B cell (primary cell): ENCODE data around the gene HNRNPCL1. TPM values are rescaled to one million over a fixed set of nuclear protein-coding genes. Genes with fewer than 3 reads are reported as not detected.

ENCODE experiments used
- ATAC-seq: fragments of 200-7000 bp; cut with Tn5 transposase; one replicate; pipeline ENCODE4 v1.10.0; 2021; ENCODE audit warnings: low read depth, mild to moderate bottlenecking, moderate number of reproducible peaks, moderate library complexity
- CTCF ChIA-PET: fragments of 350-600 bp; sonication (Branson Sonifier 250); formaldehyde crosslinking; loops from one replicate; lab custom pipeline; 2021; ENCODE audit warnings: antibody characterized with exemption, inconsistent platforms; lab: Charles Lee
- POLR2A ChIA-PET: fragments of 350-600 bp; sonication (Branson Sonifier 250); formaldehyde crosslinking; loops from one replicate; lab custom pipeline; 2021; ENCODE audit warnings: antibody characterized with exemption; lab: Charles Lee
- DNase-seq: peaks from one replicate; pipeline ENCODE4 v3.0.0; 2013
- H2AFZ ChIP-seq: 2 replicates; pipeline ENCODE4 v1.6.1; 2012; ENCODE audit warnings: mild to moderate bottlenecking, low read depth, low read length; ENCODE audit not compliant: insufficient read depth, poor library complexity, severe bottlenecking
- H3K27ac ChIP-seq, 2 donors: 1 replicate in 1 of 2; 2 replicates in 1 of 2; pipeline ENCODE4 v1.5.1; 2012 to 2013; ENCODE audit warnings: low read length in 2 of 2, mild to moderate bottlenecking in 2 of 2, moderate library complexity in 1 of 2
- H3K27me3 ChIP-seq, 4 experiments: fragments of 200-600 bp in 1 of 4; sonication (generic) in 1 of 4; replicated peaks in 1 of 4; 1 replicate in 2 of 4; 2 replicates in 2 of 4; pipeline versions ENCODE4 v1.6.1 to v1.7.0; 2013 to 2016; ENCODE audit warnings: low read length in 3 of 4, mild to moderate bottlenecking in 2 of 4, mixed read lengths in 1 of 4, moderate library complexity in 1 of 4; ENCODE audit not compliant: insufficient read depth in 4 of 4, control insufficient read depth in 3 of 4; ENCODE audit errors: control extremely low read depth in 1 of 4
- H3K36me3 ChIP-seq, 2 experiments: replicated peaks in 1 of 2; 1 replicate in 1 of 2; 2 replicates in 1 of 2; pipeline versions ENCODE4 v1.6.1 to v1.7.1; 2013; ENCODE audit warnings: low read length in 1 of 2; ENCODE audit not compliant: insufficient read depth in 2 of 2, control insufficient read depth in 1 of 2; ENCODE audit errors: control extremely low read depth in 1 of 2, extremely low read depth in 1 of 2
- H3K4me1 ChIP-seq, 2 donors: fragments of 200-600 bp in 1 of 2; sonication (generic) in 1 of 2; 1 replicate in 1 of 2; 2 replicates in 1 of 2; pipeline versions ENCODE4 v1.5.1 to v1.6.1; 2013 to 2017; ENCODE audit warnings: low read length in 2 of 2; ENCODE audit not compliant: control insufficient read depth in 2 of 2, insufficient read depth in 2 of 2
- H3K4me2 ChIP-seq: replicated peaks from 2 replicates; pipeline ENCODE3; 2012; ENCODE audit warnings: mild to moderate bottlenecking, low read depth, low read length; ENCODE audit not compliant: poor library complexity, severe bottlenecking
- H3K4me3 ChIP-seq, 5 experiments: fragments of 200-600 bp in 1 of 5; sonication (generic) in 1 of 5; 1 replicate in 3 of 5; 2 replicates in 2 of 5; pipeline versions ENCODE4 v1.5.1 to v1.7.0; 2011 to 2016; ENCODE audit warnings: low read length in 4 of 5, mild to moderate bottlenecking in 4 of 5, low read depth in 2 of 5, control low read depth in 1 of 5, moderate library complexity in 1 of 5; ENCODE audit not compliant: insufficient read depth in 1 of 5; ENCODE audit errors: control extremely low read depth in 1 of 5, extremely low read depth in 1 of 5
- H3K79me2 ChIP-seq: fragments of 200-600 bp; sonication (generic); one replicate; pipeline ENCODE4 v1.6.0; 2016; ENCODE audit warnings: low read length; ENCODE audit not compliant: control insufficient read depth, insufficient read depth
- H3K9ac ChIP-seq: fragments of 200-600 bp; sonication (generic); 2 replicates; pipeline ENCODE4 v1.6.1; 2017; ENCODE audit warnings: mild to moderate bottlenecking, low read length, moderate library complexity
- H3K9me3 ChIP-seq, 3 donors: one replicate each; pipeline versions ENCODE4 v1.6.1 to v1.7.1; 2013; ENCODE audit warnings: low read length in 2 of 3; ENCODE audit not compliant: control insufficient read depth in 2 of 3, insufficient read depth in 1 of 3; ENCODE audit errors: control extremely low read depth in 1 of 3
- H4K20me1 ChIP-seq: 2 replicates; pipeline ENCODE4 v1.6.0; 2012; ENCODE audit warnings: mild to moderate bottlenecking, low read length; ENCODE audit not compliant: insufficient read depth, control insufficient read depth, poor library complexity, severe bottlenecking
- H3K27ac Mint-ChIP-seq: one replicate; pipeline ENCODE4 v1.8.0; 2021; ENCODE audit warnings: mixed read lengths
- H3K27me3 Mint-ChIP-seq: one replicate; pipeline ENCODE4 v1.8.0; 2021; ENCODE audit warnings: mixed read lengths
- H3K4me1 Mint-ChIP-seq: one replicate; pipeline ENCODE4 v1.8.0; 2021; ENCODE audit warnings: mixed read lengths
- H3K4me3 Mint-ChIP-seq: one replicate; pipeline ENCODE4 v1.8.0; 2021; ENCODE audit warnings: mixed read lengths
- H3K9me3 Mint-ChIP-seq: one replicate; pipeline ENCODE4 v1.8.0; 2022; ENCODE audit warnings: mixed read lengths; ENCODE audit not compliant: insufficient read depth
- EZH2 ChIP-seq: IDR thresholded peaks from 2 replicates; pipeline ENCODE4 v1.6.1; 2012; ENCODE audit warnings: borderline replicate concordance, low read depth, mild to moderate bottlenecking, moderate library complexity, low read length; ENCODE audit not compliant: insufficient read depth, poor library complexity, severe bottlenecking
- WGBS: methylation state at CpG from one replicate; pipeline ENCODE4 v1.1.5; 2013; ENCODE audit warnings: missing lambda C conversion rate; ENCODE audit not compliant: insufficient coverage; 5-methylcytosine and 5-hydroxymethylcytosine counted together
- intact Hi-C: fragments of 100-400 bp; cut with micrococcal nuclease; formaldehyde crosslinking; loops from one replicate; pipeline ENCODE4 v1.10.0; 2022
- polyA plus RNA-seq: library from polyadenylated mRNA; depleted of rRNA; stranded (reverse); fragments of >200 nt; gene quantifications from 2 replicates; pipeline ENCODE4 v1.2.3, GENCODE V29; 2012
- total RNA-seq, 2 donors: library from RNA; stranded (reverse); fragments of 120-200 nt in 1 of 2; gene quantifications; 1 replicate in 1 of 2; 2 replicates in 1 of 2; pipeline versions ENCODE4 v1.2.3 to v1.2.4, GENCODE V29; 2013 to 2022
- TF ChIP-seq, protein P1 (sequence below): fragments of 200-600 bp; IDR thresholded peaks from one replicate; pipeline ENCODE4 v1.8.0; 2022; ENCODE audit warnings: antibody characterized with exemption, mild to moderate bottlenecking

HNRNPCL1 gene
- total and polyA plus RNA-seq, 2 donors (not counting 1 experiment from before 2014, with no cell fraction given): not detected

DNA sequence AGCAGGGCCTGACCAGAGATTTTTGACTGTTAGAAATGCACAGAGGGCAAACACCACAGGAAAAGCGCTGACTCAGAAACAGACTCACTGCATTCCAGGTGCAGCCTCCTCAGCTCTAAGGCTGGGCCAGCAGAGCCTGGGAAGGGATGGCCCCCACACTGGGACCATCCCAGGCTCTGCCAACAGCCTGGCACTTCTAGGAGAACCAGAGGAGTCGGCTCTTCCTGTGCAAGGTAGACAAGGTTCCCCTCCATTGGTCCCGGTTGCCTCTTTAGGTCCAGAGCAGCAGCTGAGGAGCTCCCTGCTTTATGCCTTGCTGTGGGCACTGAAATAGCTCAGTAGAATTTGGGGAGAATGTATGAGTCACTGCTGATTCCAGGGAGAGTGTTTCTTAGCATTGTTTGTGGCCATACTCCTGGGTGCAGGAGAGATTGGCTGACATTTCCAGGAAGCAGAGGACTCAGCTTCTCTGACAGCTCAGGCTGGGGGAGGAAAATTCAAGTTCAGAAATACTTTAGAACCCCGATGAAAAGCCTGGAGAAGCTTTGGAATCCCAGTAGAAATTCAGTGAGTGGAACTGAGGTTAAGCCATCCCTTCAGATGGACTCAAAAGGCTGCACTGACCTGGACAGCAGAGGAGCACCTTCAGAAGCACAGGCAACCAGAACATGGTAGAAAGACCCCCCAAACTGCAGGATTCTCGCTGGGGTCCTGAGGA is 37.7 kb downstream of the HNRNPCL1 start:
- Histone ChIP-seq H3K4me2 (no peak overlapping the region), H3K27ac (no peak overlapping the region), H3K36me3 (no peaks in the 10 kb centered on the region), H4K20me1 (no peaks in the 10 kb centered on the region), H3K4me3 (no peak overlapping the region), H3K27me3 (peaks cover 0 to 8% (median 0%) of the 10 kb centered on the region in 4 experiments), H3K9ac (no peak overlapping the region), H3K79me2 (no peaks in the 10 kb centered on the region), H2AFZ (no peak overlapping the region), H3K9me3 (peaks cover 0 to 4% (median 0%) of the 10 kb centered on the region in 3 donors), H3K4me1 (no peaks in the 10 kb centered on the region)
- no peak for TF ChIP-seq EZH2
- TF ChIP-seq, protein P1, sequence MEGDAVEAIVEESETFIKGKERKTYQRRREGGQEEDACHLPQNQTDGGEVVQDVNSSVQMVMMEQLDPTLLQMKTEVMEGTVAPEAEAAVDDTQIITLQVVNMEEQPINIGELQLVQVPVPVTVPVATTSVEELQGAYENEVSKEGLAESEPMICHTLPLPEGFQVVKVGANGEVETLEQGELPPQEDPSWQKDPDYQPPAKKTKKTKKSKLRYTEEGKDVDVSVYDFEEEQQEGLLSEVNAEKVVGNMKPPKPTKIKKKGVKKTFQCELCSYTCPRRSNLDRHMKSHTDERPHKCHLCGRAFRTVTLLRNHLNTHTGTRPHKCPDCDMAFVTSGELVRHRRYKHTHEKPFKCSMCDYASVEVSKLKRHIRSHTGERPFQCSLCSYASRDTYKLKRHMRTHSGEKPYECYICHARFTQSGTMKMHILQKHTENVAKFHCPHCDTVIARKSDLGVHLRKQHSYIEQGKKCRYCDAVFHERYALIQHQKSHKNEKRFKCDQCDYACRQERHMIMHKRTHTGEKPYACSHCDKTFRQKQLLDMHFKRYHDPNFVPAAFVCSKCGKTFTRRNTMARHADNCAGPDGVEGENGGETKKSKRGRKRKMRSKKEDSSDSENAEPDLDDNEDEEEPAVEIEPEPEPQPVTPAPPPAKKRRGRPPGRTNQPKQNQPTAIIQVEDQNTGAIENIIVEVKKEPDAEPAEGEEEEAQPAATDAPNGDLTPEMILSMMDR: no peak
- ATAC-seq (no peak), DNase-seq (no peak)
- 63% methylated on average over 4 of the region's 5 CpGs for WGBS
- POLR2A ChIA-PET: no interaction called here
- Mint-ChIP-seq H3K4me3 (no peak overlapping the region), H3K4me1 (no peaks in the 10 kb centered on the region), H3K27me3 (peaks cover 20% of the 10 kb centered on the region), H3K27ac (no peak overlapping the region), H3K9me3 (peaks cover 6% of the 10 kb centered on the region)
- intact Hi-C loops: no loop called here
- CTCF ChIA-PET: no interaction called here

DNA sequence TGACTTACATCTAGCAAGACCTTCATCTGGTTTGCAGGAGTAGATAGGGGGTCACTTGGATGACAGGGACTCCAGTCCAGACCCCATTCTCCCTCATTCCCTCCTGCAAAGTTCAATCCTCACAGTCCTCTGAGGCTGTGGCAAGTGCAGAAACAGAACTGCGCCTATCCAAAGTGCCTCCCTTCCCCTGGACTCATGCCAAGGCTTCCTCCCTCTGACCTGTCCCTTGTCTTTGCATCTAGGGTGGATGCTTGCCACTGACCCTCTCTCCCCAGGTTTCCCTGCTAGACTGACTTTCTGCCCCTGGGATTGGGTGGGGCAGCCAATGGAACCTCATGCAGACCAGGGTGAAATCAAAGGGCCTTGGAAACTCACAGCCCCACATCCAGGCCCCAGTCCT is 38.6 kb downstream of the HNRNPCL1 start:
- CTCF ChIA-PET: no interaction called here
- POLR2A ChIA-PET: no interaction called here
- peaks cover 11% of the 10 kb centered on the region for H3K9me3 Mint-ChIP-seq

More for the DNA sequence above, 38.6 kb downstream of the HNRNPCL1 start:
- no peak overlapping the region for H3K27ac ChIP-seq
- no peak overlapping the region for H3K4me2 ChIP-seq
- no peaks in the 10 kb centered on the region for H3K4me1 ChIP-seq
- H3K4me1 Mint-ChIP-seq: no peaks in the 10 kb centered on the region
- intact Hi-C loops: no loop called here
- H3K4me3 Mint-ChIP-seq: no peak overlapping the region
- no peak overlapping the region for H3K4me3 ChIP-seq
- peaks cover 25% of the 10 kb centered on the region for H3K27me3 Mint-ChIP-seq
- no peaks in the 10 kb centered on the region for H3K36me3 ChIP-seq
- H3K79me2 ChIP-seq: no peaks in the 10 kb centered on the region
- DNase-seq: no peak
- 100% methylated on average over 1 of the region's 1 CpG for WGBS
- peaks cover 0 to 8% (median 0%) of the 10 kb centered on the region in 4 experiments for H3K27me3 ChIP-seq
- H3K27ac Mint-ChIP-seq: no peak overlapping the region
- H3K9ac ChIP-seq: no peak overlapping the region
- peaks cover 0 to 4% (median 0%) of the 10 kb centered on the region in 3 donors for H3K9me3 ChIP-seq
- no peak for TF ChIP-seq EZH2
- TF ChIP-seq, protein P1: no peak
- no peak overlapping the region for H2AFZ ChIP-seq
- H4K20me1 ChIP-seq: no peaks in the 10 kb centered on the region
- ATAC-seq: no peak
